HepG2 (cell line): Measurements from ENCODE around the gene CD209. TPM values are rescaled to one million over a fixed set of nuclear protein-coding genes. Genes with fewer than 3 reads are reported as not detected.

Experiments used
- ATAC-seq: fragments of 200-7000 bp; cut with Tn5 transposase; 3 replicates; pipeline ENCODE4 v1.9.1; 2020; ENCODE audit warnings: mild to moderate bottlenecking, moderate library complexity
- BruUV-seq: library from RNA; stranded (reverse); fragments of 400-500 nt; replicated peaks from 2 replicates; lab custom pipeline; 2021; lab: Mats Ljungman, UMichigan
- CTCF ChIA-PET: fragments of 300-600 bp; formaldehyde crosslinking; extraction: SDS; loops from one replicate; lab custom pipeline; 2021; ENCODE audit warnings: low total read pairs, inconsistent platforms, low intra/inter-chr PET ratio; lab: Yijun Ruan, JAX
- POLR2A ChIA-PET: fragments of 350-600 bp; sonication (Branson Sonifier 250); formaldehyde crosslinking; loops from one replicate; lab custom pipeline; 2020; ENCODE audit warnings: antibody characterized with exemption, inconsistent platforms; lab: Yijun Ruan, JAX
- DNase-seq: peaks from one replicate; pipeline ENCODE4 v3.0.0-alpha.2; 2015; ENCODE audit warnings: low spot score
- FAIRE-seq: peaks from 3 replicates; lab custom pipeline; 2011; peaks lifted over from hg19 to GRCh38; lab: Jason Lieb, UNC
- H2AFZ ChIP-seq: one replicate; pipeline ENCODE4 v1.6.1; 2011; ENCODE audit warnings: low read length, inconsistent platforms
- H3K27ac ChIP-seq: fragments of 300-600 bp; 3 replicates; pipeline ENCODE4 v1.8.0; 2011; ENCODE audit warnings: mixed run types, mild to moderate bottlenecking, mixed read lengths, low read length, inconsistent platforms; ENCODE audit not compliant: insufficient read depth; ENCODE audit errors: extremely low read length
- H3K27me3 ChIP-seq, 2 experiments: fragments of 200-600 bp in 1 of 2; 2 replicates in 1 of 2; 3 replicates in 1 of 2; pipeline versions ENCODE4 v1.6.0 to v1.8.0; 2011; ENCODE audit warnings: low read length in 2 of 2, mild to moderate bottlenecking in 2 of 2, moderate library complexity in 2 of 2, inconsistent platforms in 1 of 2; ENCODE audit not compliant: insufficient read depth in 2 of 2, control insufficient read depth in 1 of 2
- H3K36me3 ChIP-seq, 2 experiments: fragments of 200-600 bp in 1 of 2; replicated peaks in 1 of 2; 2 replicates in 1 of 2; 3 replicates in 1 of 2; pipeline versions ENCODE4 v1.5.1 to v1.8.0; 2011; ENCODE audit warnings: low read length in 2 of 2, inconsistent platforms in 1 of 2; ENCODE audit not compliant: insufficient read depth in 2 of 2, control insufficient read depth in 1 of 2
- H3K4me1 ChIP-seq: 2 replicates; pipeline ENCODE4 v1.5.1; 2012; ENCODE audit warnings: low read length, inconsistent platforms; ENCODE audit not compliant: insufficient read depth
- H3K4me2 ChIP-seq: 2 replicates; pipeline ENCODE4 v1.6.0; 2011; ENCODE audit warnings: low read depth, low read length, inconsistent platforms
- H3K4me3 ChIP-seq, 3 experiments: fragments of 200-600 bp in 1 of 3; sonication (generic), shearing (Covaris generic) in 1 of 3; replicated peaks in 1 of 3; 2 replicates each; pipeline ENCODE4 v1.5.1; 2011 to 2016; ENCODE audit warnings: low read length in 3 of 3, inconsistent platforms in 2 of 3, low read depth in 2 of 3, mild to moderate bottlenecking in 2 of 3, control low read depth in 1 of 3, mixed read lengths in 1 of 3; ENCODE audit not compliant: insufficient read depth in 1 of 3
- H3K79me2 ChIP-seq: one replicate; pipeline ENCODE4 v1.6.1; 2011; ENCODE audit warnings: low read length, inconsistent platforms; ENCODE audit not compliant: insufficient read depth
- H3K9ac ChIP-seq: 2 replicates; pipeline ENCODE4 v1.6.0; 2011; ENCODE audit warnings: mild to moderate bottlenecking, low read depth, low read length, inconsistent platforms; ENCODE audit not compliant: insufficient read depth
- H3K9me3 ChIP-seq: 2 replicates; pipeline ENCODE4 v1.5.1; 2012; ENCODE audit warnings: mild to moderate bottlenecking, low read length
- H4K20me1 ChIP-seq: 2 replicates; pipeline ENCODE4 v1.6.0; 2011; ENCODE audit warnings: inconsistent platforms, mild to moderate bottlenecking, low read length, moderate library complexity; ENCODE audit not compliant: insufficient read depth
- NFIB ChIP-seq: sonication (generic); formaldehyde crosslinking; IDR thresholded peaks from 2 replicates; pipeline ENCODE4 v1.9.0; 2021; ENCODE audit warnings: missing genetic modification reagents, mild to moderate bottlenecking, borderline replicate concordance
- ZBTB42 ChIP-seq: sonication (generic); formaldehyde crosslinking; IDR thresholded peaks from 2 replicates; pipeline ENCODE4 v1.5.0; 2020; ENCODE audit warnings: mild to moderate bottlenecking, missing genetic modification reagents
- ZMYM3 ChIP-seq: sonication (generic); formaldehyde crosslinking; IDR thresholded peaks from 2 replicates; pipeline ENCODE4 v1.5.1; 2020; ENCODE audit warnings: mild to moderate bottlenecking, missing genetic modification reagents
- ZNF558 ChIP-seq: sonication (generic); formaldehyde crosslinking; IDR thresholded peaks from 2 replicates; pipeline ENCODE4 v1.9.0; 2022; ENCODE audit warnings: mild to moderate bottlenecking, missing genetic modification reagents, borderline replicate concordance
- ZNF670 ChIP-seq: sonication (generic); formaldehyde crosslinking; IDR thresholded peaks from 2 replicates; pipeline ENCODE4 v1.8.0; 2022; ENCODE audit warnings: mild to moderate bottlenecking, missing genetic modification reagents, borderline replicate concordance
- ZNF768 ChIP-seq: sonication (generic); formaldehyde crosslinking; IDR thresholded peaks from 2 replicates; pipeline ENCODE4 v1.4.0; 2020; ENCODE audit warnings: missing genetic modification reagents
- ZNF850 ChIP-seq: sonication (generic); formaldehyde crosslinking; conservative IDR thresholded peaks from 2 replicates; pipeline ENCODE4 v1.9.0; 2021; ENCODE audit warnings: mild to moderate bottlenecking, missing genetic modification reagents
- WGBS: methylation state at CpG from one replicate; pipeline ENCODE4 v1.1.6; 2017; ENCODE audit warnings: low lambda C conversion rate; 5-methylcytosine and 5-hydroxymethylcytosine counted together
- in situ Hi-C: cut with HindIII; loops from 2 replicates; pipeline ENCODE4 v1.10.0; 2017; ENCODE audit warnings: low pct_unique_long_range_greater_than_20kb; ENCODE audit not compliant: extremely low pct_ligation_motif_present
- intact Hi-C: fragments of 100-400 bp; cut with micrococcal nuclease; formaldehyde crosslinking; loops from one replicate; pipeline ENCODE4 v1.10.0; 2022; ENCODE audit not compliant: unreplicated experiment
- polyA plus RNA-seq, 8 experiments: library from polyadenylated mRNA; depleted of rRNA in 3 of 8; stranded (reverse) in 7 of 8; unstranded in 1 of 8; fragments of >200 nt; fragmentation: Illumina TruSeq in 4 of 8; extraction: Trizol in 4 of 8; gene quantifications; 2 replicates each; pipeline versions ENCODE4 v1.2.1 to v1.2.3, GENCODE V29; 2011 to 2016; ENCODE audit warnings: low read depth in 4 of 8, missing spikeins in 1 of 8, mixed read lengths in 1 of 8; ENCODE audit not compliant: insufficient read depth in 1 of 8
- total RNA-seq, 5 experiments: library from RNA; depleted of rRNA; stranded (reverse); fragments of >200 nt; fragmentation: Illumina TruSeq; extraction: Trizol; gene quantifications; 2 replicates each; pipeline ENCODE4 v1.2.3, GENCODE V29; 2016; ENCODE audit warnings: low read depth in 1 of 5
- TF ChIP-seq, protein P1 (sequence below): sonication (generic); formaldehyde crosslinking; IDR thresholded peaks from 2 replicates; pipeline ENCODE4 v1.8.0; 2022; ENCODE audit warnings: missing genetic modification reagents, low read depth, mild to moderate bottlenecking, borderline replicate concordance
- TF ChIP-seq, protein P2 (sequence below): sonication (generic); formaldehyde crosslinking; IDR thresholded peaks from 2 replicates; pipeline ENCODE4 v1.4.0; 2020; ENCODE audit warnings: mild to moderate bottlenecking, missing genetic modification reagents

Gene CD209
- total and polyA plus RNA-seq, 2 of the 13 experiments (the other 11 are each of a cell fraction or from before 2014, with no cell fraction given) = not detected

DNA sequence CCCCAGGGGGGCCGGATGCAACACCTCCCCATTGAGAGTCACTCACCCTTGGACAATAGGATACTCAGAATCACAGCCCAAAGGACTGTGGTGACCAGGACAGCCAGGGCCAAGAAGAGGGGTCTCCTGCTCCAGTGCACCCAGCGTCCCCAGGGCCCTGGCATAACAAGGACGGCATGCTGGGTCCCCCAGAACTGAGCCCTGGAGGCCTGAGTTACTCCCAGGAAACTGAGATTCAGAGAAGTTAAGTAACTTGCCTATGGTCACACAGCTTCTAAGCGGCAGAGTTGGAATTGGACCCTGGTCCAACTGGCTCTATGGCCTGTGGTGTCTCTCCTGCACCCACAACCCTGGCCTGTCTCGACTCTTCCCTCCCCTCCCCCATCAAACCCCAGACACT is 15.7 kb downstream of the CD209 start:
- no peak overlapping the region for H3K4me2 ChIP-seq
- H4K20me1 ChIP-seq = no peaks in the 10 kb centered on the region
- H3K9ac ChIP-seq = no peak overlapping the region
- DNase-seq = no peak
- 30% methylated on average over 3 of the region's 5 CpGs for WGBS
- CTCF ChIA-PET = no interaction called here
- ATAC-seq = no peak
- H3K9me3 ChIP-seq = no peaks in the 10 kb centered on the region
- H3K36me3 ChIP-seq = no peaks in the 10 kb centered on the region
- H3K27ac ChIP-seq = no peak overlapping the region
- H3K4me1 ChIP-seq = no peaks in the 10 kb centered on the region
- H3K27me3 ChIP-seq = peaks cover 1 to 31% of the 10 kb centered on the region in 2 experiments; a peak in 3 of 5 replicates
- BruUV-seq = no TSS peak
- no peak overlapping the region for H3K4me3 ChIP-seq
- no peaks in the 10 kb centered on the region for H3K79me2 ChIP-seq
- intact Hi-C loops = no loop called here
- H2AFZ ChIP-seq = no peak overlapping the region
- TF ChIP-seq ZNF768 (peak; percentile 95), ZBTB42 (CRISPR knock-in tag) (no peak), ZNF850 (no peak), ZNF670 (CRISPR knock-in tag) (no peak), ZMYM3 (CRISPR knock-in tag) (0 out of 2 replicates have a peak, but pooled peaks have one; percentile 25), ZNF558 (no peak)
- TF ChIP-seq, protein P1, sequence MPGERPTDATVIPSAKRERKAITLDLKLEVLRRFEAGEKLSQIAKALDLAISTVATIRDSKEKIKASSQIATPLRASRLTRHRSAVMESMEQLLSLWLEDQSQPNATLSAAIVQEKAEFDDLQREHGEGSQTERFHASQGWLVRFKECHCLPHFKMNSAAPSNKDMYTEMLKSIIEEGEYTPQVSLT (CRISPR knock-in tag) = no peak
- POLR2A ChIA-PET = no interaction called here
- no peak for FAIRE-seq
- in situ Hi-C loops = no loop called here

DNA sequence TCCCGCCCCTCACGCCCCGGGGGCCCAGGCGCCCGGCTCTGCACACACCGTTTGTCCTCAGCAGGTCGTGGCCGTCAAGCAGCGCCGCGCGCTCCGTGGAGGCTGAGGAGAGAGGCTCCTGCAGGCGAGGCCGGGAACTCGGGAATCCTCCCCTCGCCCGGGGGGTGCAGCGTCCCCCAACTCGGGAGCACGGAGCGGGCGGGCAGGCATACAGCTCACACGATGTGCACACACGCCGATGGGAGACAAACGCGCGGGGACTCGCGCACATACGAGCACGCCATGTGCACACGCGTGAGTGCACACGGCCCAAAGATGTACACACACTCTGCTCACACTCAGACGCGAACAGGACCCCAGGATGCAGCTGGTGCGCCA is 16.1 kb downstream of the CD209 start:
- Histone ChIP-seq H2AFZ (no peak overlapping the region), H3K36me3 (no peaks in the 10 kb centered on the region), H3K79me2 (no peaks in the 10 kb centered on the region), H3K4me1 (no peaks in the 10 kb centered on the region), H4K20me1 (no peaks in the 10 kb centered on the region), H3K9me3 (no peaks in the 10 kb centered on the region), H3K27ac (no peak overlapping the region), H3K4me3 (no peak overlapping the region), H3K27me3 (peaks cover 1 to 31% of the 10 kb centered on the region in 2 experiments; a peak in 3 of 5 replicates), H3K9ac (no peak overlapping the region), H3K4me2 (no peak overlapping the region)
- in situ Hi-C loops (no loop called here), intact Hi-C loops (no loop called here)
- 66% methylated on average over 24 of the region's 39 CpGs for WGBS
- FAIRE-seq = no peak
- POLR2A ChIA-PET = no interaction called here
- BruUV-seq = no TSS peak
- no peak for DNase-seq
- CTCF ChIA-PET = no interaction called here
- no peak for ATAC-seq
- TF ChIP-seq, protein P2, sequence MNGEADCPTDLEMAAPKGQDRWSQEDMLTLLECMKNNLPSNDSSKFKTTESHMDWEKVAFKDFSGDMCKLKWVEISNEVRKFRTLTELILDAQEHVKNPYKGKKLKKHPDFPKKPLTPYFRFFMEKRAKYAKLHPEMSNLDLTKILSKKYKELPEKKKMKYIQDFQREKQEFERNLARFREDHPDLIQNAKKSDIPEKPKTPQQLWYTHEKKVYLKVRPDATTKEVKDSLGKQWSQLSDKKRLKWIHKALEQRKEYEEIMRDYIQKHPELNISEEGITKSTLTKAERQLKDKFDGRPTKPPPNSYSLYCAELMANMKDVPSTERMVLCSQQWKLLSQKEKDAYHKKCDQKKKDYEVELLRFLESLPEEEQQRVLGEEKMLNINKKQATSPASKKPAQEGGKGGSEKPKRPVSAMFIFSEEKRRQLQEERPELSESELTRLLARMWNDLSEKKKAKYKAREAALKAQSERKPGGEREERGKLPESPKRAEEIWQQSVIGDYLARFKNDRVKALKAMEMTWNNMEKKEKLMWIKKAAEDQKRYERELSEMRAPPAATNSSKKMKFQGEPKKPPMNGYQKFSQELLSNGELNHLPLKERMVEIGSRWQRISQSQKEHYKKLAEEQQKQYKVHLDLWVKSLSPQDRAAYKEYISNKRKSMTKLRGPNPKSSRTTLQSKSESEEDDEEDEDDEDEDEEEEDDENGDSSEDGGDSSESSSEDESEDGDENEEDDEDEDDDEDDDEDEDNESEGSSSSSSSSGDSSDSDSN (CRISPR knock-in tag) = no peak
- no peak for TF ChIP-seq NFIB (CRISPR knock-in tag)
